ENCODE results near the gene RPL13. TPM values are rescaled to one million over a fixed set of nuclear protein-coding genes. Genes with fewer than 3 reads are reported as not detected.
"Not testable (repeated sequence)": the region's sequence is repeated elsewhere in the genome, so short reads cannot be mapped to it uniquely, and the experiment has no call there.

The RPL13 gene
- total RNA-seq, 1 donor from 2014 or later, result 2,070 TPM

GRCh38 chr16:89570342-89570923 lies 10.0 kb downstream of the RPL13 start:
- H3K27me3 Mint-ChIP-seq (ENCODE audit: unreplicated experiment), result peaks cover 14% of the 10 kb centered on the region
- peaks cover 21% of the 10 kb centered on the region for H3K4me1 Mint-ChIP-seq (ENCODE audit: unreplicated experiment)
- no peaks in the 10 kb centered on the region for H3K36me3 Mint-ChIP-seq (ENCODE audit: low read depth, unreplicated experiment)
- no peak overlapping the region for H3K4me3 Mint-ChIP-seq (ENCODE audit: unreplicated experiment)
- DNase-seq (ENCODE audit: low spot score), result no peak
- no peak overlapping the region for H3K27ac Mint-ChIP-seq (ENCODE audit: unreplicated experiment)
- no peak for TF ChIP-seq CTCF (IDR thresholded peaks at IDR 0.05; ENCODE audit: unreplicated experiment)
- H3K9me3 Mint-ChIP-seq (ENCODE audit: unreplicated experiment), result no peaks in the 10 kb centered on the region

- not testable (repeated sequence) for H3K27ac Mint-ChIP-seq (ENCODE audit: unreplicated experiment); DNase-seq (ENCODE audit: low spot score); H3K36me3 Mint-ChIP-seq (ENCODE audit: low read depth, unreplicated experiment); H3K9me3 Mint-ChIP-seq (ENCODE audit: unreplicated experiment); H3K4me3 Mint-ChIP-seq (ENCODE audit: unreplicated experiment)
- peaks cover 21% of the 10 kb centered on the region for H3K4me1 Mint-ChIP-seq (ENCODE audit: unreplicated experiment)
- H3K27me3 Mint-ChIP-seq (ENCODE audit: unreplicated experiment), result peaks cover 14% of the 10 kb centered on the region
Observed at GRCh38 chr16:89570983-89571598, 10.6 kb downstream of the RPL13 start.

- no peak for DNase-seq (ENCODE audit: low spot score)
- Mint-ChIP-seq H3K4me1 (ENCODE audit: unreplicated experiment) (peaks cover 21% of the 10 kb centered on the region), H3K36me3 (ENCODE audit: low read depth, unreplicated experiment) (no peaks in the 10 kb centered on the region), H3K4me3 (ENCODE audit: unreplicated experiment) (no peak overlapping the region), H3K9me3 (ENCODE audit: unreplicated experiment) (no peaks in the 10 kb centered on the region), H3K27me3 (ENCODE audit: unreplicated experiment) (peaks cover 11% of the 10 kb centered on the region), H3K27ac (ENCODE audit: unreplicated experiment) (no peak overlapping the region)
- TF ChIP-seq CTCF (IDR thresholded peaks at IDR 0.05; ENCODE audit: unreplicated experiment), result no peak
Observed at GRCh38 chr16:89571636-89572035, 11.2 kb downstream of the RPL13 start.

GRCh38 chr16:89572073-89572484 lies 11.6 kb downstream of the RPL13 start:
- DNase-seq (ENCODE audit: low spot score), result no peak
- H3K4me1 Mint-ChIP-seq (ENCODE audit: unreplicated experiment), result peaks cover 21% of the 10 kb centered on the region
- peaks cover 12% of the 10 kb centered on the region for H3K27me3 Mint-ChIP-seq (ENCODE audit: unreplicated experiment)
- TF ChIP-seq CTCF (IDR thresholded peaks at IDR 0.05; ENCODE audit: unreplicated experiment), result no peak
- peak overlapping the region; percentile 57 for H3K4me3 Mint-ChIP-seq (ENCODE audit: unreplicated experiment)
- H3K9me3 Mint-ChIP-seq (ENCODE audit: unreplicated experiment), result no peaks in the 10 kb centered on the region
- H3K36me3 Mint-ChIP-seq (ENCODE audit: low read depth, unreplicated experiment), result no peaks in the 10 kb centered on the region
- H3K27ac Mint-ChIP-seq (ENCODE audit: unreplicated experiment), result no peak overlapping the region

GRCh38 chr16:89572485-89573205 lies 12.2 kb downstream of the RPL13 start:
- H3K27me3 Mint-ChIP-seq (ENCODE audit: unreplicated experiment), result peaks cover 15% of the 10 kb centered on the region
- H3K9me3 Mint-ChIP-seq (ENCODE audit: unreplicated experiment), result no peaks in the 10 kb centered on the region
- H3K27ac Mint-ChIP-seq (ENCODE audit: unreplicated experiment), result peak overlapping the region; percentile 52
- H3K4me3 Mint-ChIP-seq (ENCODE audit: unreplicated experiment), result no peak overlapping the region
- no peak for DNase-seq (ENCODE audit: low spot score)
- H3K36me3 Mint-ChIP-seq (ENCODE audit: low read depth, unreplicated experiment), result no peaks in the 10 kb centered on the region
- TF ChIP-seq CTCF (IDR thresholded peaks at IDR 0.05; ENCODE audit: unreplicated experiment), result no peak
- peaks cover 21% of the 10 kb centered on the region for H3K4me1 Mint-ChIP-seq (ENCODE audit: unreplicated experiment)
